Measurements from ENCODE around the gene CFAP90.

The CFAP90 gene

DNA sequence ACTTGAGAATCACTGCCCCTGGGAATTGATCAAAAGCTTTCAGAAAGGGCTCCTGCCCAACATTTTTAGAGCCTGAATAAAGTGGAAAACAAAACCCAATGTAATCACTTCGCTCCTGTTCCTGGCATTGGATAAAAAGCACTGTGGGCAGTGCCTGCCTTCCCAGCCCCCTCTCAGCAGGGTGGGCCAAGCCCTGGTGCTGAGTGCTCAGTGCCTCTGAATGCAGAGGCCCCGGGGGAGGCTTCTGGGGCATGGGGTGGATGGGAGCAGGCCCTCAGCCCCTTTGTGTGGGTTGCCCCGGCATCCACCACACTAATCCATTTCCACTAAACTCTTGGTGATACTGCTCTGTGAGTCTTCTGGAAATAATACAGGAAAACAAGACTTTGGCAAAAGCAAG is 55.6 kb downstream of the CFAP90 start:
- H3K4me3 Mint-ChIP-seq: no peak overlapping the region
- H3K36me3 Mint-ChIP-seq: no peaks in the 10 kb centered on the region
- CTCF ChIA-PET: interaction anchor here (1.0 kb wide), 1 partner anchor 52 kb away, joined by 3 read pairs; no protein-coding TSS in a partner anchor
- no peak overlapping the region for H3K27ac Mint-ChIP-seq
- H3K27me3 Mint-ChIP-seq: peaks cover 36% of the 10 kb centered on the region
- H3K4me1 Mint-ChIP-seq: no peaks in the 10 kb centered on the region
- no peaks in the 10 kb centered on the region for H3K9me3 Mint-ChIP-seq
- DNase-seq: no peak

DNA sequence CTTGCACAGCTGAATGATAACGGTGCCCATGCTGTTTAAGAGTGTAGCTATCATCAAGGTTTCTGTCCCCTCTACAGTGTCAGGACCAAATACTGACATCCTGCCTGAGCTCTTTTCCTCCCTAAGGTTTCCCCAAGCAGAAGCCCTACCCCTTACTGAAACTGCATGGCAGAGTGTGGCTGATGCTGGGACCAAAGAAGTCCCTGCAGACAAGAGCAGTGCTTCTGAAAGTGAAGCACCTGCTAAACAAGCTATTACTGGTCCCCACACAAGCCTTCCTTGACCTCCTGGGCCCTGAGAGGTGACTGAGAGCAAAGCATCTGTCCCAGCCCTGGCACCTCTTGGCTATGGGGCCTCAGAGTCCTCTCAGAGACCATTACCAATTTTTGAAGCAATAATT is 56.1 kb downstream of the CFAP90 start:
- no peak overlapping the region for H3K4me3 Mint-ChIP-seq
- peaks cover 36% of the 10 kb centered on the region for H3K27me3 Mint-ChIP-seq
- no peak for DNase-seq
- H3K4me1 Mint-ChIP-seq: no peaks in the 10 kb centered on the region
- no peaks in the 10 kb centered on the region for H3K9me3 Mint-ChIP-seq
- no peaks in the 10 kb centered on the region for H3K36me3 Mint-ChIP-seq
- H3K27ac Mint-ChIP-seq: no peak overlapping the region
- CTCF ChIA-PET: interaction anchor here (1.0 kb wide), 1 partner anchor 51 kb away, joined by 3 read pairs; no protein-coding TSS in a partner anchor

DNA sequence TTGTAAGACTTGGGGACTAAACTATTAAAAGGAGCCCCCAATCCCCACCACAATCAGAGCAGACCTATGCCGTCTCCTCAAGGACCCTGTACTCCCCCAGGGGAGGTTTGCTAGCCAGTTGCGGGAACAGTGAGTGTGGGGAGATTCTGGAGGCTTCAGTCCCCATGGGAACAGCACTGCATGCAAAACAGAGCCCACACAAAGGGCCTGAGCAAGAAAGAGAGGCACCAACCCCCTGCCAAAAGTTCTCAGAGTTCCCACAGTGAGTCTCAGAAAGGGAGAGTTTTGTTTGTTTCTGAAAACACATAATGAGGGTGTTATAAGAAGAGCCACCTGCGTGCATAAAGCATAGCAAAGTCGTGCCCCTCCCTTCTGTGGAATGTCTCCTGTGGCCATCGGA is 56.6 kb downstream of the CFAP90 start:
- Mint-ChIP-seq H3K4me1 (no peaks in the 10 kb centered on the region), H3K27me3 (peaks cover 35% of the 10 kb centered on the region), H3K27ac (no peak overlapping the region), H3K36me3 (no peaks in the 10 kb centered on the region), H3K4me3 (no peak overlapping the region), H3K9me3 (no peaks in the 10 kb centered on the region)
- CTCF ChIA-PET: no interaction called here
- DNase-seq: no peak

DNA sequence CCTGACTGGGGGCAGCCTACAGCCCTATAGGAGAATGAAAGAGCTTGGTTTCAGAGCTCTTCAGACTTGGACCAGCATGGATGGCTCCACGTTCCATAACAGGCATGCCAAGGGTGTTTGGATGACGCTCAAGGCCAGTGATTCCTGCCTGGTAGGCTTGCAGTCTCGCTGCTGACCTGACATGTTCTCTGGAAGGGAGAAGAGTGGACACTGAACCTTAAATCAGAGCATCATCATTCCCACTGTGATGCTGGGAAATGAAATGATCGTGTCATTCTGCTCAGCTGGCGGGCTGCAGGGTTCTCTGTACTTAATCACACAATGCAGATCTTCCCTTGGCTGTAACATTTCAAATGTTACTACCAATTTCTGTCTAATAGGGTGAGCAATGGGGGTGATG is 57.0 kb downstream of the CFAP90 start:
- Mint-ChIP-seq H3K9me3 (no peaks in the 10 kb centered on the region), H3K36me3 (no peaks in the 10 kb centered on the region), H3K27ac (no peak overlapping the region), H3K4me1 (no peaks in the 10 kb centered on the region), H3K27me3 (peaks cover 31% of the 10 kb centered on the region), H3K4me3 (no peak overlapping the region)
- CTCF ChIA-PET: no interaction called here
- no peak for DNase-seq

DNA sequence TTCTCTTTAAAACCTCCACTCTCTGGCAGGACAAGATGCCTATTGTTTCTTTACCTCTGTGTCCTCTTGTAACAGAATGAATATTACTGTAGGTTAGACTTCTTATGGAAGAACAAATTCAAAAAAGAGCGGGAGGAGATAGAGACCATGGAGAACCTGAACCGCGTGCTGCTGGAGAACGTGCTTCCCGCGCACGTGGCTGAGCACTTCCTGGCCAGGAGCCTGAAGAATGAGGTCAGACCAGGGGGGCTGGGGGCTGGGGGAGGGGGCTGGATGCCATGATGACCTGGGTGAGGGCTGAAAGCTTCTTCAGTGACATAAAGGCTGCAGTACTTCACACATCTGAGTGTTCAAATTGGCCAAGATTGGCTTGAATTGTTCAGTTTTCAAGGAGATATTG is 61.4 kb downstream of the CFAP90 start:
- no peak for DNase-seq
- H3K27me3 Mint-ChIP-seq: peaks cover 29% of the 10 kb centered on the region
- CTCF ChIA-PET: no interaction called here
- H3K27ac Mint-ChIP-seq: no peak overlapping the region
- no peaks in the 10 kb centered on the region for H3K4me1 Mint-ChIP-seq
- no peak overlapping the region for H3K4me3 Mint-ChIP-seq
- no peaks in the 10 kb centered on the region for H3K36me3 Mint-ChIP-seq
- no peaks in the 10 kb centered on the region for H3K9me3 Mint-ChIP-seq

DNA sequence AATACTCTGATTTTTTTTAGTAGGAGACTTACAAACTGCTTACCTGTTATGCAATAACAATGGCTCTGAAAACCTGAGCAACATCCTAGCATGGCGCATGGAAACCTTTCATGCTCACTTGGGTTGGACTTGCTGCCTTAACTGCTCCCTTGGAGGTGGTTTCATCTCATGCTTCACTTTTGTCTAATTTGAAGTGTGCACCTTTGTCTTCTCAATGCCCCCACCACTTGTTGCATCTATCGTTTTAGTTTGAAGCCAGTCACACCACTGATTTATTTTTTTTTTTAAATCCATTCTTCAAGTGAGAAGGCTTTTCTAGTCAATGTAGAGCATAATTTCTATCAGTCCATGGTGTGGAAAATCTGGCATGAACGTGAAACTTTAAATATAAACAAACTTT is 63.2 kb downstream of the CFAP90 start:
- Mint-ChIP-seq H3K9me3 (no peaks in the 10 kb centered on the region), H3K4me3 (no peak overlapping the region), H3K27ac (no peak overlapping the region), H3K27me3 (peaks cover 42% of the 10 kb centered on the region), H3K4me1 (no peaks in the 10 kb centered on the region), H3K36me3 (no peaks in the 10 kb centered on the region)
- CTCF ChIA-PET: no interaction called here
- no peak for DNase-seq

DNA sequence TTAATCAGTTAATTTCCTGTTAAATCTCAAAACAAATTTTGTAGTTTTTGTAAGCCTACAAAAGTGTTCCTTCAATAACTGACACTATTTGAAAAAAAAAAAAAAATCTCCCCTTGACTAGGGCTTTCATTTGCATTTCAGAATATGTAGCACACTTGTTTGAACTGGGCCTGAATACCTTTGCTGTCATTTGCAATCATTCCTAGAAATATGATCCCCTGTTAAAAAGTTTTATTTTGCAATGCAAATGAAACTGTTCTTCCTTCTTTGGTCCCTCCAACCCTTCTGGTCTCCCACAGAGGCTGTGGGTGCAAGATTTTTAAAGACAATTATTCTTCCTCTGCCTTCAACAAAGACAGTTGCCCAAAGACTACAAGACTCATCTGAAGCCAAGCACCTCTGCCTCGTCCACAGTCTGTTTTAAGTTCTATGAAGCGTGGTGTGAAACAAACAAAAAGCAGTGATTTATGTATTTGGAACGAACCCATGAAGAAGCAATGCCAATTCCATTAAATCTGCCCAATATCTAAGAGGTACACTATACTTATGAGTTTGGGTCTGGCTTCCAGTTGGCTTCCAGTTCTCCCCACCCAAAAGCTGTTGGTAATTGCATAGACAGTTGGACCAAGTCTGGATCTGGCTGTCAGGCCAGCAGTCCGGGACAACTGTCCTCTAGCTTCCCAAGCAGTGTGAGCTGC is 66.1 kb downstream of the CFAP90 start:
- CTCF ChIA-PET: no interaction called here
- H3K27ac Mint-ChIP-seq: no peak overlapping the region
- peaks cover 58% of the 10 kb centered on the region for H3K27me3 Mint-ChIP-seq
- H3K4me3 Mint-ChIP-seq: no peak overlapping the region
- no peaks in the 10 kb centered on the region for H3K9me3 Mint-ChIP-seq
- H3K36me3 Mint-ChIP-seq: no peaks in the 10 kb centered on the region
- no peak for DNase-seq
- H3K4me1 Mint-ChIP-seq: peaks cover under 1% of the 10 kb centered on the region

DNA sequence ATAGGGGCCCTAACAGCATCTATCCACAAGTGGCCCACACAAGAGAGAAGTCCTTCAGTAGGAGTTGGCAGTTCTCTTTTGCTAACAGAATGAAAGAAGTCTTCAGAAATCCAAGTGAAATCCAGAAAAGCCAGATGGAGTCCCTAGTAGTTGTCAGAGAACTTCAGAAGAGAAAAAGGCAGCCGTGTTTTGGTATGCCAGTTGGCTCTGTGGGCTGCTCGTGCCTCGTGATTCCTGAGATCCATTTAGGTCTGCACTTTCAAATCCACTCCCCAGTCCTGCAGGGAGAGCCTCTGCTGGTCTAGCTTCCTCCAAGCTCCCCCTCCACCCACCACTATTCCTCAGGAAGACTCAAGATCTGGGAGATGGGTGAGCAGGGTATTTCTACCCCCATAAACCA is 69.0 kb downstream of the CFAP90 start:
- Mint-ChIP-seq H3K9me3 (no peaks in the 10 kb centered on the region), H3K27ac (no peak overlapping the region), H3K4me1 (peaks cover 16% of the 10 kb centered on the region), H3K36me3 (no peaks in the 10 kb centered on the region), H3K4me3 (no peak overlapping the region), H3K27me3 (peaks cover 81% of the 10 kb centered on the region)
- DNase-seq: no peak
- CTCF ChIA-PET: interaction anchor here (1.3 kb wide), 1 partner anchor 961 kb away, joined by 3 read pairs; no protein-coding TSS in a partner anchor
